Measurements from ENCODE around the gene ACY1.
"Not testable (repeated sequence)": the region's sequence is repeated elsewhere in the genome, so short reads cannot be mapped to it uniquely, and the experiment has no call there.

Gene ACY1

GRCh38 chr3:51986010-51986947, 2.9 kb downstream of the ACY1 start:
- no peak for DNase-seq

GRCh38 chr3:51987568-51987967, 4.2 kb downstream of the ACY1 start:
- no peak for DNase-seq

- no peak for DNase-seq
Observed at GRCh38 chr3:51988286-51989146, 5.2 kb downstream of the ACY1 start.

GRCh38 chr3:51990501-51990971, 7.2 kb downstream of the ACY1 start:
- DNase-seq = not testable (repeated sequence)

GRCh38 chr3:51992017-51992682, 8.8 kb downstream of the ACY1 start:
- DNase-seq = no peak

GRCh38 chr3:51993657-51994056, 10.3 kb downstream of the ACY1 start:
- DNase-seq = not testable (repeated sequence)

- DNase-seq = no peak
Observed at GRCh38 chr3:51994530-51994929, 11.2 kb downstream of the ACY1 start.

- DNase-seq = peak; percentile 88
Observed at GRCh38 chr3:51995346-51996163, 12.2 kb downstream of the ACY1 start, which contains the start of gene RPL29. Gene RPL29 (minus strand): TSS chr3:51995895. CDS start chr3:51995461, 434 bp downstream.

- no peak for DNase-seq
Observed at GRCh38 chr3:51997172-51997571, 13.8 kb downstream of the ACY1 start.

GRCh38 chr3:51997935-51998596, 14.7 kb downstream of the ACY1 start:
- no peak for DNase-seq

- DNase-seq = no peak
Observed at GRCh38 chr3:51998774-51999173, 15.4 kb downstream of the ACY1 start.

GRCh38 chr3:51999846-52000245, 16.5 kb downstream of the ACY1 start:
- DNase-seq = no peak

GRCh38 chr3:52001443-52001974, 18.2 kb downstream of the ACY1 start:
- peak; percentile 49 for DNase-seq

- DNase-seq = no peak
Observed at GRCh38 chr3:52002748-52003147, 19.4 kb downstream of the ACY1 start.

GRCh38 chr3:52004163-52004787, 20.9 kb downstream of the ACY1 start:
- peak; percentile 21 for DNase-seq

GRCh38 chr3:52004906-52005395, 21.6 kb downstream of the ACY1 start:
- DNase-seq = no peak

- no peak for DNase-seq
Observed at GRCh38 chr3:52005571-52005986, 22.2 kb downstream of the ACY1 start.

GRCh38 chr3:52006017-52006819, 22.9 kb downstream of the ACY1 start:
- DNase-seq = no peak

GRCh38 chr3:52006820-52007133, 23.4 kb downstream of the ACY1 start:
- no peak for DNase-seq

- no peak for DNase-seq
Observed at GRCh38 chr3:52007291-52007690, 24.0 kb downstream of the ACY1 start.

Data from NCI-H748 treated with DMSO at 0.1 percent for 48 hours (cell line).